PC-3 (cell line): ENCODE results near the gene RNU5B-1. TPM values are rescaled to one million over a fixed set of nuclear protein-coding genes. Genes with fewer than 3 reads are reported as not detected.

Experiments used
- ATAC-seq: fragments of 200-7000 bp; cut with Tn5 transposase; 2 replicates; pipeline ENCODE4 v1.9.1; 2020; ENCODE audit warnings: mild to moderate bottlenecking, moderate library complexity
- BruUV-seq: library from RNA; stranded (reverse); fragments of 400-500 nt; replicated peaks from 2 replicates; lab custom pipeline; 2021; lab: Mats Ljungman, UMichigan
- CTCF ChIA-PET: fragments of 300-600 bp; sonication (Branson Sonifier 250); formaldehyde crosslinking; loops from one replicate; lab custom pipeline; 2022; ENCODE audit warnings: antibody characterized with exemption; lab: Charles Lee
- POLR2A ChIA-PET: fragments of 300-600 bp; sonication (Branson Sonifier 250); formaldehyde crosslinking; loops from one replicate; lab custom pipeline; 2022; ENCODE audit warnings: antibody characterized with exemption; ENCODE audit not compliant: unreplicated experiment; lab: Charles Lee
- DNase-seq: peaks from one replicate; pipeline ENCODE4 v3.0.0-alpha.2; 2015
- H2AFZ ChIP-seq: fragments of 300-600 bp; sonication (generic); 2 replicates; pipeline ENCODE4 v1.6.0; 2016; ENCODE audit warnings: antibody characterized with exemption, low read length
- H3F3A ChIP-seq: fragments of 300-600 bp; sonication (generic); one replicate; pipeline ENCODE4 v1.6.0; 2017; ENCODE audit warnings: antibody characterized with exemption, low read length, control low read depth, mild to moderate bottlenecking; ENCODE audit not compliant: unreplicated experiment
- H3K27ac ChIP-seq: fragments of 300-600 bp; sonication (generic); 2 replicates; pipeline ENCODE4 v1.5.1; 2016; ENCODE audit warnings: mild to moderate bottlenecking, low read length
- H3K27me3 ChIP-seq: fragments of 300-600 bp; sonication (generic); 2 replicates; pipeline ENCODE4 v1.6.1; 2016; ENCODE audit warnings: low read length, mixed read lengths
- H3K36me3 ChIP-seq: fragments of 300-600 bp; sonication (generic); 2 replicates; pipeline ENCODE4 v1.6.1; 2016; ENCODE audit warnings: low read depth, mixed run types, low read length, mixed read lengths
- H3K4me1 ChIP-seq: fragments of 300-600 bp; sonication (generic); 2 replicates; pipeline ENCODE4 v1.5.1; 2016; ENCODE audit warnings: low read length; ENCODE audit not compliant: insufficient read depth
- H3K4me2 ChIP-seq: fragments of 300-600 bp; sonication (generic); 2 replicates; pipeline ENCODE4 v1.6.0; 2016; ENCODE audit warnings: low read length
- H3K4me3 ChIP-seq: fragments of 300-600 bp; sonication (generic); 2 replicates; pipeline ENCODE4 v1.5.1; 2016; ENCODE audit warnings: mild to moderate bottlenecking, low read length, mixed read lengths
- H3K79me2 ChIP-seq: fragments of 300-600 bp; sonication (generic); 2 replicates; pipeline ENCODE4 v1.6.1; 2017; ENCODE audit warnings: low read length, mixed read lengths
- H3K9ac ChIP-seq: fragments of 300-600 bp; sonication (generic); 2 replicates; pipeline ENCODE4 v1.6.0; 2016; ENCODE audit warnings: mild to moderate bottlenecking, low read length
- H3K9me2 ChIP-seq: fragments of 300-600 bp; sonication (generic); replicated peaks from 2 replicates; pipeline ENCODE4 v1.6.1; 2016; ENCODE audit warnings: mixed run types, low read length, mixed read lengths
- H3K9me3 ChIP-seq: fragments of 300-600 bp; sonication (generic); 2 replicates; pipeline ENCODE4 v1.6.1; 2016; ENCODE audit warnings: low read length, mixed read lengths
- H4K20me1 ChIP-seq: fragments of 300-600 bp; sonication (generic); 2 replicates; pipeline ENCODE4 v1.6.1; 2016; ENCODE audit warnings: low read length, mixed read lengths
- CTCF ChIP-seq: fragments of 300-600 bp; sonication (generic); conservative IDR thresholded peaks from 2 replicates; pipeline ENCODE4 v1.5.1; 2017; ENCODE audit warnings: antibody characterized with exemption, low read depth, mild to moderate bottlenecking, low read length
- EZH2 ChIP-seq: fragments of 300-600 bp; sonication (generic); IDR thresholded peaks from one replicate; pipeline ENCODE4 v1.6.1; 2017; ENCODE audit warnings: antibody characterized with exemption, mild to moderate bottlenecking, low read length; ENCODE audit not compliant: unreplicated experiment
- EZH2phosphoT487 ChIP-seq: fragments of 300-600 bp; sonication (generic); IDR thresholded peaks from 2 replicates; pipeline ENCODE4 v1.6.1; 2018; ENCODE audit warnings: mild to moderate bottlenecking, antibody characterized with exemption, low read length, borderline replicate concordance
- intact Hi-C: fragments of 100-400 bp; cut with micrococcal nuclease; formaldehyde crosslinking; loops from 2 replicates; pipeline ENCODE4 v1.9.0; 2023
- total RNA-seq: library from RNA; depleted of rRNA; stranded (reverse); fragments of >200 nt; gene quantifications from 2 replicates; pipeline ENCODE4 v1.2.3, GENCODE V29; 2014

Gene RNU5B-1
- total RNA-seq, 1 experiment from 2014 or later, result not detected

GRCh38 chr15:65298731-65299130 is 5.7 kb upstream of the RNU5B-1 start:
- Histone ChIP-seq H3K9me2 (no peaks in the 10 kb centered on the region), H3K4me3 (no peak overlapping the region), H3K27me3 (no peaks in the 10 kb centered on the region), H3K27ac (no peak overlapping the region), H3K9ac (no peak overlapping the region), H3F3A (no peaks in the 10 kb centered on the region), H3K4me1 (no peaks in the 10 kb centered on the region; the same call in 1 of the 2 replicates), H3K9me3 (no peaks in the 10 kb centered on the region), H3K36me3 (no peaks in the 10 kb centered on the region), H4K20me1 (no peaks in the 10 kb centered on the region), H3K79me2 (no peaks in the 10 kb centered on the region), H2AFZ (no peak overlapping the region), H3K4me2 (no peak overlapping the region)
- TF ChIP-seq CTCF, result no peak
- no peak for TF ChIP-seq EZH2phosphoT487
- no peak for TF ChIP-seq EZH2
- no TSS peak for BruUV-seq
- POLR2A ChIA-PET, result no interaction called here
- DNase-seq, result no peak
- CTCF ChIA-PET, result no interaction called here
- ATAC-seq, result no peak
- intact Hi-C loops, result loop anchor here (5.0 kb wide), 1 partner anchor 266 kb away; no protein-coding TSS in a partner anchor

- no peaks in the 10 kb centered on the region for H3K9me2 ChIP-seq
- no peak overlapping the region for H3K9ac ChIP-seq
- intact Hi-C loops, result no loop called here
- H3K27ac ChIP-seq, result no peak overlapping the region
- peaks cover 3% of the 10 kb centered on the region for H3F3A ChIP-seq
- H3K4me3 ChIP-seq, result no peak overlapping the region
- no peaks in the 10 kb centered on the region for H3K9me3 ChIP-seq
- no peak overlapping the region for H3K4me2 ChIP-seq
- TF ChIP-seq EZH2 (no peak), CTCF (no peak), EZH2phosphoT487 (no peak)
- H3K79me2 ChIP-seq, result no peaks in the 10 kb centered on the region
- H3K4me1 ChIP-seq, result no peaks in the 10 kb centered on the region; the same call in 1 of the 2 replicates
- no peak overlapping the region for H2AFZ ChIP-seq
- ChIA-PET CTCF (no interaction called here), POLR2A (no interaction called here)
- H4K20me1 ChIP-seq, result no peaks in the 10 kb centered on the region
- H3K36me3 ChIP-seq, result no peaks in the 10 kb centered on the region
- no peaks in the 10 kb centered on the region for H3K27me3 ChIP-seq
- BruUV-seq, result no TSS peak
- ATAC-seq, result no peak
- no peak for DNase-seq
Measured at GRCh38 chr15:65300924-65301441, 3.5 kb upstream of the RNU5B-1 start.

GRCh38 chr15:65302061-65302460 is 2.4 kb upstream of the RNU5B-1 start:
- Histone ChIP-seq H3K9me3 (no peaks in the 10 kb centered on the region), H3F3A (peaks cover 4% of the 10 kb centered on the region), H3K9me2 (no peaks in the 10 kb centered on the region), H3K27ac (no peak overlapping the region), H3K4me1 (no peaks in the 10 kb centered on the region; the same call in 1 of the 2 replicates), H3K27me3 (no peaks in the 10 kb centered on the region), H3K4me2 (no peak overlapping the region), H4K20me1 (no peaks in the 10 kb centered on the region), H3K79me2 (no peaks in the 10 kb centered on the region), H3K4me3 (no peak overlapping the region), H3K36me3 (no peaks in the 10 kb centered on the region), H3K9ac (no peak overlapping the region), H2AFZ (no peak overlapping the region)
- ChIA-PET POLR2A (no interaction called here), CTCF (no interaction called here)
- no peak for DNase-seq
- no peak for ATAC-seq
- TF ChIP-seq EZH2, result no peak
- TF ChIP-seq CTCF, result no peak
- no peak for TF ChIP-seq EZH2phosphoT487
- intact Hi-C loops, result no loop called here
- BruUV-seq, result no TSS peak
